GM12878 (cell line): ENCODE measurements around the gene MKNK1. TPM values are rescaled to one million over a fixed set of nuclear protein-coding genes. Genes with fewer than 3 reads are reported as not detected.

Source experiments
- ATAC-seq: fragments of 200-7000 bp; cut with Tn5 transposase; 3 replicates; pipeline ENCODE4 v1.9.1; 2020; ENCODE audit warnings: mild to moderate bottlenecking, moderate library complexity
- BruUV-seq: library from RNA; stranded (reverse); fragments of 400-500 nt; replicated peaks from 2 replicates; lab custom pipeline; 2021; lab: Mats Ljungman, UMichigan
- CTCF ChIA-PET: fragments of 300-600 bp; sonication (Branson Sonifier 250); formaldehyde crosslinking; extraction: SDS; loops from one replicate; lab custom pipeline; 2021; ENCODE audit warnings: inconsistent platforms; lab: Yijun Ruan, JAX
- POLR2A ChIA-PET: fragments of 350-600 bp; formaldehyde crosslinking; extraction: SDS; loops from one replicate; lab custom pipeline; 2021; ENCODE audit warnings: inconsistent platforms; lab: Charles Lee
- RAD21 ChIA-PET: fragments of 300-600 bp; sonication (Branson Sonifier 250); formaldehyde crosslinking; loops from one replicate; lab custom pipeline; 2023; ENCODE audit warnings: antibody characterized with exemption; ENCODE audit not compliant: unreplicated experiment; lab: Charles Lee
- SMC1A ChIA-PET: fragments of 300-600 bp; sonication (Branson Sonifier 250); formaldehyde crosslinking; loops from one replicate; lab custom pipeline; 2023; ENCODE audit not compliant: unreplicated experiment, uncharacterized antibody; lab: Charles Lee
- DNase-seq: peaks from one replicate; pipeline ENCODE4 v3.0.0-alpha.2; 2011; ENCODE audit warnings: low read depth, low spot score
- FAIRE-seq: peaks from 3 replicates; lab custom pipeline; 2011; peaks lifted over from hg19 to GRCh38; lab: Jason Lieb, UNC
- H2AFZ ChIP-seq: 2 replicates; pipeline ENCODE4 v1.6.0; 2011; ENCODE audit warnings: low read depth, low read length, control low read depth; ENCODE audit not compliant: control insufficient read depth
- H3K27ac ChIP-seq: 2 replicates; pipeline ENCODE4 v1.5.1; 2011; ENCODE audit warnings: control low read depth; ENCODE audit not compliant: control insufficient read depth, insufficient read depth
- H3K27me3 ChIP-seq, 2 experiments: replicated peaks in 1 of 2; 2 replicates each; pipeline versions ENCODE4 v1.6.0 to v1.6.1; 2011; ENCODE audit warnings: low read length in 1 of 2; ENCODE audit not compliant: control insufficient read depth in 2 of 2, insufficient read depth in 2 of 2
- H3K36me3 ChIP-seq, 2 experiments: 2 replicates each; pipeline ENCODE4 v1.5.1; 2011; ENCODE audit warnings: low read length in 1 of 2; ENCODE audit not compliant: control insufficient read depth in 2 of 2, insufficient read depth in 2 of 2
- H3K4me1 ChIP-seq: 2 replicates; pipeline ENCODE4 v1.6.1; 2011; ENCODE audit warnings: mild to moderate bottlenecking, low read length, moderate library complexity, mixed read lengths; ENCODE audit not compliant: control insufficient read depth, insufficient read depth
- H3K4me2 ChIP-seq: 2 replicates; pipeline ENCODE4 v1.6.0; 2011; ENCODE audit warnings: control low read depth; ENCODE audit not compliant: control insufficient read depth, insufficient read depth
- H3K4me3 ChIP-seq: fragments of 200-600 bp; sonication (generic); 2 replicates; pipeline ENCODE4 v1.5.1; 2016
- H3K79me2 ChIP-seq: 2 replicates; pipeline ENCODE4 v1.6.0; 2011; ENCODE audit warnings: low read length; ENCODE audit not compliant: control insufficient read depth, insufficient read depth
- H3K9ac ChIP-seq: 2 replicates; pipeline ENCODE4 v1.8.0; 2011; ENCODE audit warnings: low read length, control low read depth, mixed read lengths; ENCODE audit not compliant: control insufficient read depth, insufficient read depth
- H3K9me3 ChIP-seq: replicated peaks from 3 replicates; pipeline ENCODE4 v1.5.1; 2011; ENCODE audit warnings: mild to moderate bottlenecking, low read length; ENCODE audit not compliant: control insufficient read depth, insufficient read depth
- H4K20me1 ChIP-seq: 2 replicates; pipeline ENCODE4 v1.6.0; 2011; ENCODE audit not compliant: control insufficient read depth, insufficient read depth
- BCL11A ChIP-seq: IDR thresholded peaks from 2 replicates; pipeline ENCODE4 v1.6.1; 2011; ENCODE audit warnings: low read depth, low read length
- CBX3 ChIP-seq: fragments of 200-600 bp; sonication (generic); IDR thresholded peaks from 2 replicates; pipeline ENCODE4 v1.6.1; 2016; ENCODE audit warnings: low read depth, borderline replicate concordance
- GABPA ChIP-seq: IDR thresholded peaks from 2 replicates; pipeline ENCODE4 v1.6.1; 2014; ENCODE audit warnings: antibody characterized with exemption, low read depth, mild to moderate bottlenecking, inconsistent platforms
- JUNB ChIP-seq: IDR thresholded peaks from 2 replicates; pipeline ENCODE4 v1.6.1; 2016; ENCODE audit warnings: antibody characterized with exemption, mild to moderate bottlenecking
- PAX8 ChIP-seq: fragments of 450-650 bp; IDR thresholded peaks from 2 replicates; pipeline ENCODE4 v1.6.1; 2017; ENCODE audit warnings: mild to moderate bottlenecking, moderate library complexity
- SMARCA5 ChIP-seq: fragments of 450-650 bp; IDR thresholded peaks from 2 replicates; pipeline ENCODE4 v1.6.1; 2017; ENCODE audit warnings: mild to moderate bottlenecking
- ZNF622 ChIP-seq: fragments of 450-650 bp; IDR thresholded peaks from 2 replicates; pipeline ENCODE4 v1.6.1; 2017; ENCODE audit warnings: mild to moderate bottlenecking, inconsistent platforms
- WGBS: methylation state at CpG from one replicate; pipeline ENCODE4 v1.1.6; 2016; ENCODE audit warnings: low lambda C conversion rate; ENCODE audit not compliant: insufficient replicate concordance, insufficient coverage; ENCODE audit errors: missing lambda C conversion rate; 5-methylcytosine and 5-hydroxymethylcytosine counted together
- in situ Hi-C: fragments of 300-500 bp; cut with MboI; formaldehyde crosslinking; loops from 9 replicates; pipeline ENCODE4 v1.14.3; 2018; ENCODE audit warnings: mixed read lengths
- intact Hi-C: fragments of 100-400 bp; cut with micrococcal nuclease; formaldehyde crosslinking; loops from one replicate; pipeline ENCODE4 v1.14.2; 2022; ENCODE audit not compliant: unreplicated experiment
- polyA plus RNA-seq, 11 experiments: library from polyadenylated mRNA; depleted of rRNA in 4 of 11; unstranded in 6 of 11; stranded (reverse) in 5 of 11; fragments of >200 nt; fragmentation: Nextera tagmentation in 4 of 11; fragmentation: Illumina TruSeq in 1 of 11; extraction: Ambion mirVana in 4 of 11; extraction: Trizol in 1 of 11; gene quantifications; 1 replicate in 1 of 11; 2 replicates in 10 of 11; pipeline versions ENCODE4 v1.2.1 to v1.2.3, GENCODE V29; 2011 to 2016; ENCODE audit warnings: inconsistent platforms in 2 of 11, missing spikeins in 2 of 11, low read depth in 1 of 11
- total RNA-seq, 4 experiments: library from RNA; depleted of rRNA in 3 of 4; stranded (reverse); fragments of >200 nt in 3 of 4; fragmentation: Illumina TruSeq in 1 of 4; extraction: Trizol in 1 of 4; gene quantifications; 2 replicates each; pipeline versions ENCODE4 v1.2.1 to v1.2.3, GENCODE V29; 2013 to 2021
- TF ChIP-seq, protein P1 (sequence below): fragments of 450-650 bp; conservative IDR thresholded peaks from 2 replicates; pipeline ENCODE4 v1.6.1; 2017; ENCODE audit warnings: mild to moderate bottlenecking, moderate library complexity

MKNK1 gene
- total and polyA plus RNA-seq, 10 of the 15 experiments (the other 5 are each of a cell fraction or from before 2014, with no cell fraction given): 13.7 to 29.9 (median 26.5) TPM

DNA sequence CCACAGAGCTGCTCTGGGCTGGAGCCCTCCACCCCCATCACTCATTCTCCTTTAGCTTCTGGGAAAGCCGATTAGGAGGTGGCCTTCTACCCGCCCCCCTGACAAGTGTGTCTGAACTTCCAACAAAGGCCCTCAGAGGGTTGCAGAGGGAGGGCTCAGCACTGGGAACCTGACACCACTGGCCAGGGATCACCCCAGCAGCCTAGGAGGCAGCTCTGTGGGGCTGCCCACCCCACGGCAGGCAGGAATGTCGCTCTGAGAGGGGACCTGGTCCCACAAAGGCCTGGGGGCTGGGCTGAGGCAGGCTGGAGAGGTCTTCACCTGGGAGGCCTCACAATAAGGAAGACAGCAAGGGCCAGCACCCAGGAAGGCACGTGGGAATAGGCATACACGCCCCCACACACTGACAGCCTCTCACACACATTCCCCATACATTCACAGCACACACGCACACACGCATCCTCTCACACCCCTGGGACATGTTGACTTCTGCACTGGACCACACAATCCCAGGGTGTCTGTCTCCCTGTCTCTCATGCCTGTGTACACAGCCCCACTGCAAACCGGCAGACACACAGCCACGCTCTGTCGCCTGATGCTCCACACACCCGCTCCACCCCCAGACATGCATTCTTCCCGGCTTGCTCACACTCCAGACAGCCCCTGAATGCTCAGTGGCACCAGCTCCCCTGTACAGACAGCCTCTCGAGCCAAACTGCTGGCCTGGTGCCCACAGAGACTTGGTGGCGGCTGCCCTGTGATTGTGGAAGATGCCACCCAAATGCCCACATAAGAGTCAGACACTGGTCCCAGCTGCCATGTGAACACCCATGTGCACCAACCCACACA, 83.8 kb downstream of the MKNK1 start:
- ChIA-PET CTCF (no interaction called here), RAD21 (no interaction called here), POLR2A (no interaction called here), SMC1A (no interaction called here)
- TF ChIP-seq, protein P1, sequence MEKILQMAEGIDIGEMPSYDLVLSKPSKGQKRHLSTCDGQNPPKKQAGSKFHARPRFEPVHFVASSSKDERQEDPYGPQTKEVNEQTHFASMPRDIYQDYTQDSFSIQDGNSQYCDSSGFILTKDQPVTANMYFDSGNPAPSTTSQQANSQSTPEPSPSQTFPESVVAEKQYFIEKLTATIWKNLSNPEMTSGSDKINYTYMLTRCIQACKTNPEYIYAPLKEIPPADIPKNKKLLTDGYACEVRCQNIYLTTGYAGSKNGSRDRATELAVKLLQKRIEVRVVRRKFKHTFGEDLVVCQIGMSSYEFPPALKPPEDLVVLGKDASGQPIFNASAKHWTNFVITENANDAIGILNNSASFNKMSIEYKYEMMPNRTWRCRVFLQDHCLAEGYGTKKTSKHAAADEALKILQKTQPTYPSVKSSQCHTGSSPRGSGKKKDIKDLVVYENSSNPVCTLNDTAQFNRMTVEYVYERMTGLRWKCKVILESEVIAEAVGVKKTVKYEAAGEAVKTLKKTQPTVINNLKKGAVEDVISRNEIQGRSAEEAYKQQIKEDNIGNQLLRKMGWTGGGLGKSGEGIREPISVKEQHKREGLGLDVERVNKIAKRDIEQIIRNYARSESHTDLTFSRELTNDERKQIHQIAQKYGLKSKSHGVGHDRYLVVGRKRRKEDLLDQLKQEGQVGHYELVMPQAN: no peak
- no peak for TF ChIP-seq PAX8
- TF ChIP-seq CBX3: no peak
- TF ChIP-seq BCL11A: no peak
- TF ChIP-seq SMARCA5: no peak
- no peak for TF ChIP-seq ZNF622
- TF ChIP-seq JUNB: no peak
- no peak for TF ChIP-seq GABPA
- no TSS peak for BruUV-seq
- Histone ChIP-seq H3K79me2 (no peaks in the 10 kb centered on the region), H4K20me1 (no peaks in the 10 kb centered on the region), H3K27ac (no peak overlapping the region), H3K9ac (no peak overlapping the region), H3K27me3 (no peaks in the 10 kb centered on the region; a peak in 1 of 4 replicates), H3K36me3 (no peaks in the 10 kb centered on the region), H3K4me3 (no peak overlapping the region), H3K9me3 (no peaks in the 10 kb centered on the region), H2AFZ (no peak overlapping the region), H3K4me1 (peaks cover 12% of the 10 kb centered on the region), H3K4me2 (no peak overlapping the region)
- 65% methylated on average over 15 of the region's 15 CpGs for WGBS
- no peak for FAIRE-seq
- ATAC-seq: no peak
- in situ Hi-C loops: no loop called here
- DNase-seq: no peak
- intact Hi-C loops: no loop called here
